NCI-H187 (cell line): ENCODE results near the gene CYBC1.
A peak's percentile ranks its signal among the peaks of the same experiment; 100 is the strongest.

Source experiments
- DNase-seq, 2 experiments: peaks; one replicate each; lab custom pipeline; 2025; lab: John Stamatoyannopoulos, UW

CYBC1 gene

DNA sequence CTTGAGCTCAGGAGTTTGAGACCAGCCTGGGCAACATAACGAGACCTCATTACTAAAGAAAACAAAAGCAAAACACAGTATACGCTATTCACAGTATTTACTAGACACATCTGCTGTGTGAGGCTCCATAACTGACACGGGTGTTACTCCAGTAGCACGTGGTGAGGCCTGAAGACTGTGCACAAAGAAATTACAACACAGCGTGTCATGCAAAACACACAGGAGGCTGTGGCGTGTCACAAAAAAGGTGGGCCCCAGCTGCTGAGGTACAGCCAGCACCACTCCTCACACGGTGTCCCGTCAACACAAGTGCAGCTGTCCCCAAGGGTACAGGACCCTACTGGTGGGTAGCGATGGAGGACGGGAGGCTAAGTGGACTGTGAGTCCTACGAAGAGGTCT is 2.7 kb downstream of the CYBC1 start:
- no peak for DNase-seq

GRCh38 chr17:82446649-82447048 is 3.9 kb downstream of the CYBC1 start:
- DNase-seq: no peak

DNA sequence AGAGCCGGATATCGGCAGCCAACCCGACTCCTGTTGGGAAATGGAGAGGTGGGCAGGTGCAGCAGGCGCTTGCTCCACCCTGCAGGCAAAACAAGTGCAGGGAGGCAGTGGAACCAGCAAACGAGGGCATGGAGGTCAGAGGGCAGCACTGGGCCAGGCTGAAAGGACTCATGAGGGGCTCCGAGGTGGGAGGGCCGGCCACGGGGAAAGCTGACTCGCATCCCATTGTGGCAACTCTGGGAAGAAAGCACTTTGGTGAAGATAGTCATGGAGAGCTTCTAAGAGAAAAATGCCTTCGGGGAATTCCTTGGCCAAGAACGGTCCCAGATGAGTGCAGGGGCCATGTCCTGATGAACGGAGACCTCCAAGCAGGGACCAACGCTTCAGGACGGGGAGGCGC is 4.4 kb downstream of the CYBC1 start:
- DNase-seq: no peak

GRCh38 chr17:82445542-82445941 is 5.0 kb downstream of the CYBC1 start:
- DNase-seq: no peak

DNA sequence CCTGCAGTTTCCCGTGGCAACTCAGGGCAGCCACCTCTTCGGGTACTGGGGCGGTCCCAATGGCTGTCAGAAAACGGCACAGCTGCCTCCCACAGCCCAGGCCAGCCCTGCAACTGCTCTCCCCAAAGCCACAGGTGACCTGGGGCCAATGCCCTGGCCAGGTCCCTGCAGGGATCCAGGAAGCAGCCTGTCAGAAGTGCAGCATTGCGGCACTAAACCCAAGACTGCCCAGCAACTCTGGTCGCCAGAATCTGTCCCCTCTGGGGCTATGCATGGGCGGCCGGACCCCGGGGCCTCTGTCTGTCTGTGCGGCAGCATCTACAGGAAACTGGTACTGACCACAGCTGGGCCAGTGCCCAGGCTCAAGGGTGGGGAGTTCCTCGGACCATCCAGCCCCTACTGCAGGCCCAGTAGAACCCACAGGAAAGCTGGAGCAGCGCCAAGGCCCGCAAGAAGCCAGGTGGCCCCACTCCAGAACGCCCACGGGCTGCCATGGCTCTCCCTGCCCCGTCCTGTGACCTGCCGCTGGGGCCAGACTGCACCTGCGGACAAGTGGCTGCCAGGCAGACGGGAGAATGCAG is 5.5 kb downstream of the CYBC1 start:
- no peak for DNase-seq

GRCh38 chr17:82444284-82444893 is 6.2 kb downstream of the CYBC1 start:
- DNase-seq: no peak

DNA sequence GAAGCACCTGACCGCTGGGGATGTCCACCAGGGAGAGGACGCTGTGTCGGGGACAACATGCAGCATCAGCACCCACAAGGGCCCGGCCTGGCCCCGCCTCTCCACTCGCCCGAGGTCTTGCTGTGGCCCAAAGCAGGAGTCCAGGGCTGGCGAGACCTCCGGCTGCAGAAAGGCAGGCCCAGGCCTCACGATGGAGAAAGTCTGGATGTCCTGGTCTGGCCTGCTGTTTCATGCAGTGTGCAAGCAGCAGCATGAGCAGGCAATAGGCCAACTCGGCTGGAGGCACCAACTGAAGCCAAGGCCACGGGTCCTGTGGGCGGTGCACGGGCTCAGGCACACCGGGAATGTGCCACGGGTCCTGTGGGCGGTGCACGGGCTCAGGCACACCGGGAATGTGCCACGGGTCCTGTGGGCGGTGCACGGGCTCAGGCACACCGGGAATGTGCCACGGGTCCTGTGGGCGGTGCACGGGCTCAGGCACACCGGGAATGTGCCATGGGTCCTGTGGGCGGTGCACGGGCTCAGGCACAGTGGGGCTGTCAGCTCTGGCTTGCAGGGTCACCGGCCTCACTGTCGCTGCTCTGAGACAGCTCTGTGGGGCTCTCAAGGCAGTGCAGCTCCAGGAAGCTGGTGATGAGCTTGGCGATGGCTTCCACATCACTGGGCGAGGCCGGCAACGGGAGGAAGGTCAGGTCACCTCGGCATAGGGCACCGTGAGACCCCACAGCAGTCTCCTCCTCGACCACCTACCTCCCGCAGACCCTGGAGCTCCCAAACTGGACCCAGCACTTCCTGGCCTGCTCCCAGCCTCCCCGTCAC is 6.9 kb downstream of the CYBC1 start:
- DNase-seq: no peak

- no peak for DNase-seq
Observed at GRCh38 chr17:82442643-82443464, 7.7 kb downstream of the CYBC1 start.

DNA sequence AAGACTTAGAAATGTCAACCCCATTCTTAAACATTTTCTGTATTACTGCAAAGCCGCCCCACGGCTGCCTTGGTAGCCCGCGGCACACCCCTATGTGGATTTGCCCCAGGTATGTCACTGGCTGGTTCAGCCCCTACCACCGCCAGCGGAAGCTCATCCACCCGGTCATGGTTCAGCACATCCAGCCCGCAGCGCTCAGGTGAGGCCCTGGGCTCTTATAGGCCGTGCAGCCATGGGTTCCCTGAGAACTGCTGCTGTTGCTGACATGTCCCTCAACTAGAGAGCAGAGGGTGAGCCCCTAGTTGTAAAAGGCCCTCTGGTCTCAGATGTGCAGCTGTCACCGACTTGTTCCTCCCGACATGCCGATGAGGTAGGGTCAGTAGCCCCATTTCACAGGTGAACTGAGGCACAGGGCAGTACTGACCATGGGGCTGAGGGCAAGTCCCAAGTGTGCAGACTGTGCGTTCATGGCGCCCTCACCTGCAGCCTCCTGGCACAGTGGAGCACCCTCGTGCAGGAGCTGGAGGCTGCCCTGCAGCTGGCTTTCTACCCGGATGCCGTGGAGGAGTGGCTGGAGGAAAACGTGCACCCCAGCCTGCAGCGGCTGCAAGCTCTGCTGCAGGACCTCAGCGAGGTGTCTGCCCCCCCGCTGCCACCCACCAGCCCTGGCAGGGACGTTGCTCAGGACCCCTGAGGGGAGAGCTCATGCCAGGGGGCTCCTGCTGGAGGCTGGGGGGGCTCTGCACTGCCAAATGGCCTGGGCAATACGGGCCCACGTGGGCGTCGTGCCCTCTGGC is 8.7 kb downstream of the CYBC1 start:
- DNase-seq: no peak

- peak; percentile 30 to 54 for DNase-seq
Observed at GRCh38 chr17:82440991-82441627, 9.4 kb downstream of the CYBC1 start.

DNA sequence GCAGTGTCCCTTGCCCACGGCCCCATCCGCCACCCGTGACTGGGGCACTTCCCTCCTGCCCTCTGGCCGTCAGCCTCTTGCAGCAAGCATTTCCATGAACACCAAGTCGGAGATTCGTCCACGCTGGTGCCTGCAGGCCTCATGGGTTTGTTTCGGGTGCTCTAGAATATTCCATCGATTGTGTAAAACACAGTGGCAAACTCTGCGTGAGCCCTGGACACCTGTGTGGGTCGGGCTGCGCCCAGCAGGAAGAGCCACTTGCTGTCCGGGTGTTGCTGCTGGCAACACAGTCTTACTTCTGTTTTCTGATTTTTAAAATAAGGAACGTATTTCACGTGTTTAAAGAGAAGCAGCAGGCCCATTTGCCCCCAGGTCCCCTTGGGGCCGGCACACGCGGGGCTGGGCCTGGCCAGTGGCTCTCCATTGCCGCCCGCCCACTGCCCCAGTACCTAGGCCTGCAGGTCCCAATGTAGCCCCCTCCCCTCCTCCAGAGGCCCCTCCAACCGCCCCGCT is 10.0 kb downstream of the CYBC1 start:
- no peak for DNase-seq

DNA sequence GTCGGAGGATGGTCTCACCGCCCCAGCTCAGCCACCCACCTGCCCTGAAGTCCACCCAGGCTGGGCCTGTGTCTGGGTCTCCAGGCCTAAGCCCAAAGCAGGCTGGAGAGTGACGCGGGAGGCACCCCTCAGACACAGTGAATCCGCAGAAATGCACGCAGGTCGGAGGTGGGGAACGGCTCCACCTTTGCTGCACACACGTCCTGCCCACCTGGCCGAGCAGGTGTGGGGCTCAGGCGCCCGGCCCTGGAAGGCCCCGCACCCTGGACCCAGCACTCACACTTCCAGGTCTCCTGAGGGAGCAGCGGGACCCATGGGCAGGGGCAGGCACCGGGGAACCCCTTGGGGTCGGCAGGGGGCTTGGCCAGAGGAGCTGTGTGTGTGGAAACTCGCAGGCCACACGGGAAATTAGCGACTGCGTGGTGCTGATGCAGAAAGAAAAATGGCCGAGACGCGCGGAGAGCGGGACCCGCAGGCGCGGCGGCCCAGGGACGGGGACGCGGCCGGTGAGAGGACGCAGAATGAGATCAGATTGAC is 10.7 kb downstream of the CYBC1 start:
- DNase-seq: no peak

DNA sequence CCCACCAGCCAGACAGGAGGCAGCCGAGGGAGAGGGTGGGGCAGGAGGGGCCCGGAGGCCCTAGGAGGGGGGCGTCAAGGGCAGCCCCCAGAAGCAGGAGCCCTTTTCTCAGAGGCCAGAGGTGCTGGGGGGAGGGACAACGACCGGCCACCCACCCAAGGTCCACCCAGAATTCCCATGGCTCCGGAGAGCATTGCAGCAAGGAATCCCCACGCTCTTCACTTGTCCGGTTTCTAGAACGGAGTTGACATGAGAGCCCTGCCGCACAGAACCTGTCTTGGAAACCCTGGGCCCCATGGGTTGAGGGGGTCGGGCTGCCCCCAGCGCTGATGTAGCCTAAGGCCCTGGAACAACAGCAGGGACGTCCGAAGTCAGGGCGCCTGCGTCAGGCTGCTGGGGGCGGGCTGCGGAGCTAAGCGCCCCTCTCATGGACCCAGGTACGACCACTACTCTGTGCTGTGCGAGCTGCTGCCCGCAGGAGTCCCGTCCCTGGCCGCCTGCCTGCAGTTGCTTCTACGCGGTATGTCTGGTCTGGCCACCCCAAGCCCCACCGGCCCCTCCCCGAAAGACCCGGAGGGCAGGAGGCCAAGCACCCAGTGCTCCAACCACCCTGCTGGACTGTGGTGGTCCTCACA is 11.2 kb downstream of the CYBC1 start:
- no peak for DNase-seq

- no peak for DNase-seq
Observed at GRCh38 chr17:82438401-82439193, 12.0 kb downstream of the CYBC1 start.

DNA sequence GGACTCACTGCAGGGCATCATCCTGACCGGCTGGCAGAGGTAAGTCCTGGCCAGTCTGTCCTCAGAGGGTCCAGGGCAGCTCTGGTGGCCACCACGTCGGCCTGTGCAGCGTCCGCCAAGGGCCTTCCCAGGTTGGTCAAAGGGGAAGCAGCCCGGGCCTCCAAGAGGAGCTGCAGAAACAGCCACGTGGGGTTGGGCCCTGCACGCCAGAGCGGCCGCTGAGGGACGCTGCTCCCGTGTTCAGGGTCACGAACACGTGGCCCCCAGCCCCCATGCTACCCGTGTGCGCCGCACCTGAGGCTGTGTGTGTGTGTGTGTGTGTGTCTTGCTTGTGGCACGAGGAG is 13.3 kb downstream of the CYBC1 start:
- DNase-seq: no peak

DNA sequence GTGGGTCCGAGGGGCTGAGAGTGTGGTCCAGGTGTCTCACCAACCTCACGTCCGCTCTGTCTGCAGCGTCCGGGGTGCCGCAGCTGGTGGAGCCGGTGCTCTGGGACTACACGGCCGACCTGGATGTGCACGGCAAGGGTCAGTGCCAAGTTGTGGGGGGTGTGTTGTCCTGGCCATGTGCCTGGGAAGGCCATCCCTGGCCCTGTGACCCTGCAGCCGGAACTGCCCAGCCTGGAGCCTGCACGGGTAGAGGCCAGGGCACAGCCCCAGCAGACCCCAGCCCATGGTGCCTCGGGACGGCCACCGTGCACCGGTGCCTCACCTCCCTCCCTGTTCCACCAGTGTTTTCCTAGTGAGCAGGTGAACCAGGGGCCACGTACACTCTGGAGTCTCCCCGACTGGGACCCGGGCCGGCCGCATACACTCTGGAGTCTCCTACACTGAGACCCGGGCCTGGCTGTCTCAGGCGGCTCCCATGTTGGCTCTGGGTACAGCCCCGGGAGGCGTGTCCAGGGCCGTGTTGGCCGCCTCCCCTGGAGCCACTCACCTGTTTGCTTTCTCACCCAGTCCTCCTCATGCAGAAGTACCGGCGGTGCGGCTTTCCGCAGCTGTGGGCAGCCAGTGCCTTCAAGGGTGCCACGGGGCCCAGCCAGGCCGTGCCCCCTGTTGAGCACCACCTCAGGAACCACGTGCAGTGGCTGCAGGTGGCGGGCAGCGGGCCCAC is 13.8 kb downstream of the CYBC1 start:
- DNase-seq: no peak

DNA sequence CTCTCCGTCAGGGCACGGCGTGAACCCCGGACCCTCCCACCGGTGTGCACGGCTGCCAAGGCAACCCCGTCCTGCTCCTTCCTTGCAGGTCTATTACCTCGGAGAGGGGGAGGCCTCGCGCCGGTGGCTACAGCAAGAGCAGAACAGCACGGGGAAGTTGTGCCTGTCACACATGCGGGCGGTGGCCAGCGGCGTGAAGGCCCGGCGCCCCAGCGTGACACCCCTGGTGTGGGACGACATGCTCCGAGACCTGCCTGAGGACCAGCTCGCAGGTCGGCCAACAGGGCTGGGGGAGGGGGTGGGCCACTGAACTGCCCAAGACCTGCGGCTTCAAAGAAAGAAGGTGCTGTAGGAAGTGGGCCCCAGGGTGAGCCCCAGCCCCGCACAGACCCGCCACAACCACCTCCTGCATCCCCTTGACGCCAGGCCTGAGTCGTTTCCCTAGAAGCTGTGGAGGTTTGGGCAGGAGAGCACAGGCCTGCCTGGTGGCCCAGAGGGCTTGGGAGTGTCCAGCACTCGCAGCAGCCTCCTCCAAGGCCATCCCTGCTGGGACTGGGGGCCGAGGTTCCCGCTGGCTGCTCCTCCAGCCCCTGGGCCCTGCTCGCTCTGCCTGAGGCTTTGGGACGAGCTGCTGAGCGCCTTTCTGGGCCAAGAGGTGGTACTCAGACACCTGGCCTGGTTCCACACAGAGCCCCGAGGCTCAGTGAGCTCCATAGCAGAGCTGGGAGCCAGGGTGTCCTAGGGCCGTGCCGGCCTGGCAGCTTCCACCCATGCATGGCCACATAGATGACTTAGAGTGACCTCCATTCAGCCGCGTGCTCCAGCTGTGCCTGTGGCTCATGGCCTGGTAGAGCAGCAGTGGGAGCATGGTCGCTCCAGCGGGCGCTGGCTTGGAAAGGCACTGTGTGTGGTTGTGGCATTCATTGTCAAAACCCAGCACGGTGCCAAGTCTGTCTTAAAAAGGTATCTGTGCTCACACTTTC is 14.7 kb downstream of the CYBC1 start:
- no peak for DNase-seq

DNA sequence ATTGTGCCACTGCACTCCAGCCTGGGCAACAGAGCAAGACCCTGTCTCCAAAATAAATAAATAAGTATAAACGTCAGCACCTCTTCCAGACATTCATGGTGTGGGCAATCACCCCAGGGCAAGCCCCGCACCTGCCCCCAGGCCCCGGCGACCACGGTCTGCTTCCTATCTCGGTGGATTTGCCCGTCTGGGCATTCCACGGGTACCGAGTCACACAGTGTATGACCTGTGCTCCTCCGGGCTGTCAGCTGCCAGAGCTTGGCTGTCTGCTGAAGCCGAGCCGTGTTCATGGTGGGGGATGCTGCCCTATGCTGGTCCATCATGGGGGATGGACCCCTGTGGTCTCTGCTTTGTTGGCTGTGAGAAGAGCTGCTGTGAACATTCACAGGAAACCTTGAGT is 15.4 kb downstream of the CYBC1 start:
- DNase-seq: no peak
